ENCODE measurements around the gene DCBLD1. TPM values are rescaled to one million over a fixed set of nuclear protein-coding genes. Genes with fewer than 3 reads are reported as not detected.

The DCBLD1 gene
- polyA plus RNA-seq, 3 donors, result 2.9 to 3.3 (median 3.1) TPM

- Histone ChIP-seq H3K79me2 (ENCODE audit: insufficient read depth, low read length) (no peaks in the 10 kb centered on the region), H3K36me3 (replicated peaks in 1 of 2; ENCODE audit: control insufficient read depth in 1 of 2, insufficient read depth in 2 of 2, low read length in 2 of 2) (peaks cover 8% of the 10 kb centered on the region in 2 donors), H3K4me1 (ENCODE audit: control insufficient read depth in 1 of 2, insufficient read depth in 2 of 2, low read length in 2 of 2) (no peaks in the 10 kb centered on the region), H3K27ac (ENCODE audit: low read depth in 1 of 2, low read length in 2 of 2) (no peak overlapping the region), H2AFZ (ENCODE audit: insufficient read depth, low read depth, low read length, poor library complexity, severe bottlenecking) (no peak overlapping the region), H3K9ac (ENCODE audit: insufficient read depth, low read length, poor library complexity, severe bottlenecking) (no peak overlapping the region), H3K4me2 (replicated peaks; ENCODE audit: extremely low read depth, low read length, poor library complexity, severe bottlenecking) (no peak overlapping the region), H3K27me3 (ENCODE audit: control insufficient read depth in 2 of 2, insufficient read depth in 2 of 2, low read length in 2 of 2) (no peaks in the 10 kb centered on the region), H3K9me3 (replicated peaks in 1 of 2; ENCODE audit: control insufficient read depth in 1 of 2, insufficient read depth in 1 of 2, low read length in 2 of 2) (no peaks in the 10 kb centered on the region), H3K4me3 (replicated peaks in 1 of 3; ENCODE audit: low read depth in 2 of 3, low read length in 3 of 3) (no peak overlapping the region), H4K20me1 (ENCODE audit: insufficient read depth, low read length) (no peaks in the 10 kb centered on the region)
- Mint-ChIP-seq H3K27ac (no peak overlapping the region), H3K27me3 (ENCODE audit: low read depth in 3 of 3) (peaks cover 0 to 4% (median 2%) of the 10 kb centered on the region in 3 donors), H3K36me3 (peaks cover 15 to 17% of the 10 kb centered on the region in 2 donors), H3K4me3 (no peak overlapping the region), H3K9me3 (no peaks in the 10 kb centered on the region), H3K4me1 (peaks cover 2% of the 10 kb centered on the region)
- intact Hi-C loops (cut with micrococcal nuclease), result loop anchor here (5.0 to 10.0 kb wide), 2 partner anchors 109 to 211 kb away; no protein-coding TSS in a partner anchor
- no CpG with 5 or more reads among the region's 5 CpGs for WGBS (ENCODE audit: insufficient coverage)
- TF ChIP-seq CTCF (IDR thresholded peaks at IDR 0.05), result peak; percentile 92
- DNase-seq, result peak; percentile 12 to 47 (median 20)
Measured at GRCh38 chr6:117555882-117556498, 73.5 kb downstream of the DCBLD1 start.

GRCh38 chr6:117557951-117558350 is 75.5 kb downstream of the DCBLD1 start:
- Histone ChIP-seq H3K79me2 (ENCODE audit: insufficient read depth, low read length) (no peaks in the 10 kb centered on the region), H3K27ac (ENCODE audit: low read depth in 1 of 2, low read length in 2 of 2) (no peak overlapping the region), H3K9ac (ENCODE audit: insufficient read depth, low read length, poor library complexity, severe bottlenecking) (no peak overlapping the region), H3K4me3 (replicated peaks in 1 of 3; ENCODE audit: low read depth in 2 of 3, low read length in 3 of 3) (no peak overlapping the region), H3K27me3 (ENCODE audit: control insufficient read depth in 2 of 2, insufficient read depth in 2 of 2, low read length in 2 of 2) (no peaks in the 10 kb centered on the region), H3K4me1 (ENCODE audit: control insufficient read depth in 1 of 2, insufficient read depth in 2 of 2, low read length in 2 of 2) (no peaks in the 10 kb centered on the region), H3K4me2 (replicated peaks; ENCODE audit: extremely low read depth, low read length, poor library complexity, severe bottlenecking) (no peak overlapping the region), H4K20me1 (ENCODE audit: insufficient read depth, low read length) (no peaks in the 10 kb centered on the region), H3K9me3 (replicated peaks in 1 of 2; ENCODE audit: control insufficient read depth in 1 of 2, insufficient read depth in 1 of 2, low read length in 2 of 2) (no peaks in the 10 kb centered on the region), H2AFZ (ENCODE audit: insufficient read depth, low read depth, low read length, poor library complexity, severe bottlenecking) (no peak overlapping the region), H3K36me3 (replicated peaks in 1 of 2; ENCODE audit: control insufficient read depth in 1 of 2, insufficient read depth in 2 of 2, low read length in 2 of 2) (peaks cover 20 to 28% of the 10 kb centered on the region in 2 donors)
- no peak for DNase-seq
- WGBS (ENCODE audit: insufficient coverage), result 90% methylated on average over 2 of the region's 3 CpGs
- H3K4me1 Mint-ChIP-seq, result peaks cover 2% of the 10 kb centered on the region
- H3K27ac Mint-ChIP-seq, result no peak overlapping the region
- H3K9me3 Mint-ChIP-seq, result no peaks in the 10 kb centered on the region
- peaks cover 0 to 4% (median 2%) of the 10 kb centered on the region in 3 donors for H3K27me3 Mint-ChIP-seq (ENCODE audit: low read depth in 3 of 3)
- intact Hi-C loops (cut with micrococcal nuclease), result loop anchor here (2.0 to 10.0 kb wide), 3 partner anchors 107 to 213 kb away; no protein-coding TSS in a partner anchor
- peaks cover 28% of the 10 kb centered on the region in 2 donors for H3K36me3 Mint-ChIP-seq
- H3K4me3 Mint-ChIP-seq, result no peak overlapping the region
- no peak for TF ChIP-seq CTCF (IDR thresholded peaks at IDR 0.05)

Measured in CD14-positive monocyte (primary cell).